SKM-1 (cell line): ENCODE measurements around the gene CLRN3.

Experiments
- DNase-seq: peaks from one replicate; lab custom pipeline; 2025; ENCODE audit not compliant: unreplicated experiment; lab: John Stamatoyannopoulos, UW

CLRN3 gene

DNA sequence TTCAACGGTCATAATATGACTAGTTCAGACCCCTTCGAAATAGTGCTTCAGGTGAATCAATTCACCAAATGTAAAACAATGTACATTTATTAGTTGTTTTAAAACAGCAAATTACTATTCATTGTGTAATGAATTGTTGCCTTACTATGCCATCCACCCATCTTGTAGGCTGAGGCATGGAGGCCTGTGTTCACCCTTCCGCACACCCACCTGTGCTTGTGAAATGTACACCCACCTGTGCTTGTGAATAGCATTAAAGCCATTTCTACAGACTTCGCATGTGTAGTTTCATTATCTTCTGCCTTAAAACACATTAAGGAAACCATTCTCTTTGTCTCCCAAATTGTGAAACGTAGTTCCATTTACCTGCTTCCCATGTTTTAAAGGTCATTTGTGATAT is 16.8 kb downstream of the CLRN3 start:
- no peak for DNase-seq

DNA sequence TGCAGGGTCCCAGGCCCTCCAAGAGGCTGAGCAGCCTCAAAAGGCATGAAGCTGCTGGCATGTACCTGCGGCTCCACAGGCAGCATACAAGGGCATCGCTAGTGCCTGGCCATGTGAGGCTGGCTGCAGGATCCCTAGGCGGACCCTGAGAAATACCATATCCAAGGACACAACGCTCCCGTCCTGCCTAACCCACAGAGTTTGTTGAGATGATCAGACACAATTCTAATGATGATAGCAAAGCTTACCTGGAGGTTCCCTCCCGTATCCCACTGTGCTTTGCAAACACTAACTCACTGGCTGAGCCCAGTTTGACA is 17.3 kb downstream of the CLRN3 start:
- no peak for DNase-seq

DNA sequence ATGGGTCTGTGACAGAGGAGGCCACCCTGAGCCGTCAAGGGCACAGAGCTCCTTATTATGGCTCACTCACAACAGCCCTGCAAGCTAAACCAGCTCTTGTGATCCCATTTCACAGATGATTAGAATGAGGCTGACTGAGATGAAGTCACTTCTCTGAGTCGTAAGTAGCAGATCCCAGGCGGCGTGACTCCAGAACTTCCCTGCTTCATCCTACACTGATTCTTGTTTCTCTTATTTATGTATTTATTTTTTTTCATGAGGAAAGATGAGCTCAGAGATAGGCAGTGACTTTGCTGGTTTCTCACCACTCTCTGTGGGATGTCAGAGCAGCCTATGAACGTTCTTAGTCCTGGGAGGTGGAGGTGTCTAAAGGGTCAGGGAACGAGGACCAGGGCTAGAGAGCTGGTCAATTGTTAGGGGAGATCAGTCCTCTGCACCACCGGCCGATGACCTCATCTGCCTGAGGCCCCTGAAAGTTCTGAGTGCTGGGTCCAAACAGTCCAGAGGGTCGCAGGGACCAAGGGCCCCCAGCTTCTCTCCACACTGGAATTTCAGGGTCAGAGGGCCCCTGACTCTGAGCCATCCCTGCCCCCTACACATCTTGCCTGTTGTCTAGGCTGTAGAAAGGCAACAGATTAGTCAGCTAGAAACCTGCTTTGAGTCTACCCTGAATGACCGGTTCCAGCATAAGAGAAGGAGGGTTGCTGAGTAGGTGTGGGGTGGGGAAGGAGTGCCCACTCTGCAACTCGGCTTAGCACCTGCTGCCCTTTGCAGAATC is 17.9 kb downstream of the CLRN3 start:
- no peak for DNase-seq

DNA sequence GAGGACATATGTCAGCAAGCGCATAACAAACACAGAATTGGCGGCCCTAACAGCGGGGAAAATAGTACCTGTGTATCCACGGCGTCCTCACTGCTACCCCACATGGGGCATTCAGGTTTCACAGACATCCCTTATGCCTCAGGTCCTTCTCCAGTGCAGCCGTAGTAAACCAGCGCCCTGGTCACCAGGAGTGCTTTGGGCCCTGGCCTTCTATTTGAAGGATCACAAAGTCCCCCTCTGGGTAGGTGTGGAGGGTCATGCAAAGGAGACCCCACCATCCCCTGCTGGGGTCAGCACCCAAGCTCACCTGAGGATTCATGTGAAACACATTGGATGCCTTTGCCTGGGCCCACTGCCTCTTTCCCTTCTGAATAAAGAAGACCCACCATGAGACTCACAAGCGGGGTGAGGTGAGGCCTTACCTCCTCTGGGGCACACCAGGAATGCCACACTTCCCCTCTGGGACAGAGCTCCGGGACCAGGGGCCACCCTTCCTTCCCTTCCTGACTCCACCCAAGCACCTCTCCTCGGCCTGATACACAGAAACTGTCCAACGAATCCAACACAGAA is 18.8 kb downstream of the CLRN3 start:
- no peak for DNase-seq

DNA sequence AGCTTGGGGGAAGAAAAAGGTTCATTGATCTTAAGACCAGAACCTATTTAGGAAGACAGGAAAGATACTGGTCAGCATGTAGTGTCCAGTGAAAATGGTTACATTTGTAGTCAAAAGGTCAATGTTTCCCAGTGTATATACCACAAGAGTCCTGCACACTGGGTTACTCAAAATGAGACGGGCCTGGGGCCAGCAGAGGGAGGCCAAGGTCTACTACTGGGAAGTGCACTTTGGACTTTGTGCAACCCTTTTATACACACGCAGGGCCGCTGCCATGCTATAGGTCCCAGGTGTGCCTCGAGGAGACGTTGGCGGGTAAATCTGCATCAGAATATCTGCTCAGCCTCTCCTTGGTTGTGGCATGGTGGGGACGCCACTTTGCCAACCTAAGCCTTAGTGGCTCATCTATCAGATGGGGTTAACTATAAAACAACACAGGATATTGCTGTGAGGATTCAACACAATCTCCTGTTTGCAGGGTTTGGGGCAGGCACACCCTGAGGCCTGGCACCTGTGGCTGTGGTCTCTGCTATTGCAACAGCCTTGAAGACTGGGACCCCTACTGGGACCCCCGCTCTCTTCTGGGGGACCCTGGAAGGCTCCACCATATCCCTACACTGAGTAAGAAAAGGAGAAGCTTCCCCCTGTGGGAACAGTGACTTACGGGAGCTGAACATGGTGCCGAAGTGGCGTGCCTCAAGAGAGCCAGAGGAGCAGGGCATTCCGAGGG is 19.7 kb downstream of the CLRN3 start:
- no peak for DNase-seq

GRCh38 chr10:127872011-127872761 is 20.6 kb downstream of the CLRN3 start:
- no peak for DNase-seq

DNA sequence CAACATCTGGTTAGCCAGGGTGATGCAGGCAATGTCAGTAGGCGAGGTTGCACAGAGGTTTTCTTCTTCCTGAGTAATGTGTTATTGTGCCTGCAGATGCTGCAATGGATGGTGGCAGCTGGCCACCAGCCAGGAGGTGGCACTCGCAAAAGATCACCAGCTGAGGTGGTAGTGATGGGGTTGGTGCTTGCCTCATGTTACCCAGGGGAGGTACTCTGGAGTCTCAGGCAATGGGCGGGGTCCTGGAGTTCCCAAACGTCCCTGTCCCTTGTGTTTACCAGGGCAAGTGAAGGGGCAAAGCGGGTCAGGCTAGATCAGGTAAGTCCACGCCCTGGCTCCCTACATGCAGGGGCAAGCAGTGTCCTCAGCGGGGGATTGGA is 21.1 kb downstream of the CLRN3 start:
- no peak for DNase-seq

- DNase-seq: no peak
Measured at GRCh38 chr10:127869329-127869728, 23.4 kb downstream of the CLRN3 start.

- no peak for DNase-seq
Measured at GRCh38 chr10:127867805-127868204, 24.9 kb downstream of the CLRN3 start.

- DNase-seq: no peak
Measured at GRCh38 chr10:127866276-127867013, 26.3 kb downstream of the CLRN3 start.

- no peak for DNase-seq
Measured at GRCh38 chr10:127863231-127863825, 29.4 kb downstream of the CLRN3 start.

DNA sequence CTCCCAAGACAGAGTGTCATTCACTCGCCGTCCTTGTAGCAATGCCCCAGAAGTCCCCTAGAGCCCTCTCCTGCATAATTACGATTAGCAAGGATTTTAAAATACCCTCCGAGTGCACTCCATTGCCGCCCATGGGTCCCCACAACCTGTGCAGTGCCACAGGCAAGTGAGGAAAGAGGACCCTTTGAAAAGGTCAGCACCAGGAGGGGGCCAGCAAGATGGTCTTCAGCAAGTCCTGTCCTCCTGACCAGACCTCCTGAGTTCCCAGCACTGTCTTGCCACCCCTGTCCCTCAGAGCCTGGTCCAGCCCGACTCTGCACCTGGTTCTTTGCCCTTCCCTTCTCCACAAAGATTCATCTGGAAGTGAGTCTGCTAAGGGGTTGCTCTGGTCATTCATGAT is 32.1 kb downstream of the CLRN3 start:
- no peak for DNase-seq

GRCh38 chr10:127855976-127856375 is 36.8 kb downstream of the CLRN3 start:
- no peak for DNase-seq

DNA sequence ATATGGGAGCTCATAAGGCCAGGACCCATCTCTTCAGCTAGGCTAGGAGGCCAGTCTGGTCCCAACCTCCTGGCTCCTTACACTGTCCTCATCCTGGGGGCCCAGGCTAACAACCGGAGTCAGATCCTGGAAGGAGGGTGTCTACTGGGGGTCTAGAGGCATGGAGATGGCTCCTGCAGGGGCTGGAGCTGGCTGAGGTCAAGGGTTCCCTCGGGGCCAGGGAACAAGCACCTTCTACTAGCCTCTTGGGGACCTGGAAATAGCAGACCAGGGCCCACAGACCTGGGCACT is 37.2 kb downstream of the CLRN3 start:
- no peak for DNase-seq

DNA sequence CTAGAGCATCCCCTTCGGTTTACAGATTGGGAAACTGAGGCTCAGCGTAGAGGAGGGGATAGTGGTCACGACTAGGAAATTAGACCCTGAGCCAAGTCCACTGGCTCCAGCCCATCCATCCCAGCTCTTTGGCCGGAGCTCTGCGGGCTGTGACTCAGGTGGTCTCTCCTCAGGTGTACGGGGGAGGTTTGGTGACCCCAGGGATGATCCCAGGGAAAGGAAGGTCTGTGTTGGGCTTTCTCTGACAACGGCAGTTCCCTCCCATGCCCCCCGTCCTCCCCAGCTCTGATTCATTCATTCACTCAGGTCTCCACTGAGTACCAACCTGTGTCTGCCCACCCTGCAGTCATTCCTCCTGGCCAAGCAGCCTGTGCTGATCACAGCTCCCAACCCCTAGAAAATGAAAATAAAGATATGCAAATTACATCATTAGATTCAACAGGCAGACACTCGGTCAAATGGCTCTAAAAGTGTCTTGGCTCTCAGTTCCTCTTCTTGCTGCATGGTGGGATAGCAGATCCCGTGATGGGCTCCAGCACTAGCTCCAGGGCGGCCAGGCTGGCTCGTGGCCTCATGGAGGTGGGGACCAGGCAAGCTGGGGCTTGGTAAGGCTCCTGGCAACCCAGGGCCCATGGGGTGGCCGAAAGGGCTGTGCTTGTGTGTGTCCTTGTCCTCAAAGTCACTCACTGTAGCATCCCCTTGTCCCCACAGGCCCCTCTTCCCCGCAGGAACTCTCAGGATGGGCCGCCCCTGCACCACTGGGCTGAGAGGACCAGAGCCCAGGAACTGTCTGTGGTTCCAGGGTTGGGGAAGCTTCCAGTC is 37.8 kb downstream of the CLRN3 start:
- no peak for DNase-seq

DNA sequence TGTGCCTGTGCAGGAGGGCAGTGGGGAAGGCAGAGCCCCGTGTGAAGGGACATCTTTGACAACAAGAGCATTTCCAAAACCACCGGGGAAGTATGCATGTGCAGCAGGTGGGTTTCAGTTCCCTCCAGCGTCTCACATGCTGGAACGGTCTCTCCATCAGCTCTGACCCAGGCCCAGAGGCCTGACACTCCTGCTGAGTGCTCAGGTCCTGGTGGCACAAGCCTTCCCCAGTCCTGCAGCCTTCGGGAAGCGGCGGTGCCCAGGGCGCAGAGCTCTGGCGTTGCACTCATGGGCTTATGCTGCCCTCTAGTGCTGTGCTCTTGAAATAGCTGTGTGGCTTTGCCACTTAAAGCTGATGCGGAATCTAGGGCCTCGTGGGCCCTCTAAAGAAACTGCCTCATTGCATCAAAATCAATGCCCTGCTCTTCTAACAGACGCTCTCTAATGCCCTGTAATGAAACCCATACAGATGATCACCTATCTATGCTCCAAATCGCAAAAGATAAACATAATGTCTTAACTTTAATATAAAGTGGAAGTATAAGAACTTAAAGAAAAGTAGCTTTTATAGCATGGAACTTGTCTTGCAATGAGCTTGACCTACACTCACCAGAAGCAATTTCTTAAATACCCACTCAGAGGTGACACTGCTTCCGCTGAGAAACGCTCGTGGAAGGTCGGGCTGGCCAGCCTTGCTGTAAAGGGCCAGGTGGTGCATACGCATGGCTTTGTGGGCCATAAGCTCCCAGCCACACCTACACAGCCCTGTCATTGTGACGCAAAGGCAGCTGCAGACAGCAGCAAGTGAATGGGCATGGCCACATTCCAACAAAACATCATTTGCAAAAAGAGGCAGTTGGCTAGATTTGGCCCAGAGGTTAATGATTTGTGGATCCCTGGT is 38.6 kb downstream of the CLRN3 start:
- DNase-seq: peak; percentile 28

GRCh38 chr10:127852456-127852855 is 40.3 kb downstream of the CLRN3 start:
- DNase-seq: no peak

DNA sequence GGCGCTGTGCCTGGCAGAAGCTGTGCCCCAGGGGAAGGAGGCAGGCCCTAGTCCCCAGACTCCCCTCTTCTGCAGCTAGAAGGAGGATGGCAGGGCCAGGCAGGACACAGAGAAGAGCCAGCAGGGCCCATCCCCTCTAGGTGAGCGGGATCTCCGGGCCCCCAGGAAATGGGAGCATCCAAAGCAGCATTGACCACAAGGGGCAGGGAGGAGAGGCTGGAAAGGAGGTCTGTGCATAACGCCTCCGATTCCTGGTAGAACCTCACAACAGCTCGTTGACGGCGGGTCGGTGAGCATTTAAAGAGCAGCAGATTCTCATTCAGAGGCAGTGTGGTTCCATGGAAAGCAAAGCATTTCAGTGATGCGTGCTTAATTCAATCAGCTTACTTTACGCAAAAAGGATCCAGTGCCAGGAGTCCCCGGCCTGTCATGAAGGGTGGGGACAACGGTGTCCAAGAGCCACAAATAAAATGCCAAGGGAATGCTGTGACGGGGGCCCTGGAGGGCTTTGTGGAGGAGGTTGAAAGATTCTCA is 41.0 kb downstream of the CLRN3 start:
- DNase-seq: no peak

- no peak for DNase-seq
Measured at GRCh38 chr10:127850944-127851343, 41.8 kb downstream of the CLRN3 start.
